Measurements from ENCODE around the gene FBXW7. TPM values are rescaled to one million over a fixed set of nuclear protein-coding genes. Genes with fewer than 3 reads are reported as not detected.

Gene FBXW7
- polyA plus RNA-seq, 2 of the 4 experiments (the other 2 are of a cell fraction): 7.2 to 12.5 TPM

- Histone ChIP-seq H3K27ac (no peak overlapping the region), H3K4me3 (no peak overlapping the region), H3K4me2 (no peak overlapping the region), H3K9me3 (peaks cover 11% of the 10 kb centered on the region; the same call in 2 of the 3 replicates), H3K4me1 (peaks cover 21% of the 10 kb centered on the region)
- DNase-seq (ENCODE audit: low read depth in 1 of 2, low spot score in 1 of 2) (no peak), ATAC-seq (no peak), FAIRE-seq (no peak)
- ChIA-PET CTCF (no interaction called here), POLR2A (no interaction called here)
- WGBS (ENCODE audit: missing lambda C conversion rate): 59% methylated on average over 2 of the region's 2 CpGs
- no peak for TF ChIP-seq NPAS2 (CRISPR knock-in tag; IDR thresholded peaks at IDR 0.05; ENCODE audit: borderline replicate concordance)
- TF ChIP-seq EP300 (IDR thresholded peaks at IDR 0.05): no peak
- no peak for TF ChIP-seq E2F6 (IDR thresholded peaks at IDR 0.05; ENCODE audit: borderline replicate concordance, low read depth)
- no peak for TF ChIP-seq CHD2 (IDR thresholded peaks at IDR 0.05; ENCODE audit: low read length, partially characterized antibody)
- TF ChIP-seq ZFP36 (IDR thresholded peaks at IDR 0.05; ENCODE audit: borderline replicate concordance, partially characterized antibody): no peak
- no peak for TF ChIP-seq CEBPB (IDR thresholded peaks at IDR 0.05)
- no peak for TF ChIP-seq ZSCAN20 (CRISPR knock-in tag; IDR thresholded peaks at IDR 0.05)
- no peak for TF ChIP-seq GATA3 (IDR thresholded peaks at IDR 0.05; ENCODE audit: borderline replicate concordance)
- no peak for TF ChIP-seq HEYL (CRISPR knock-in tag; IDR thresholded peaks at IDR 0.05)
- no peak for TF ChIP-seq HMGXB4 (CRISPR knock-in tag; IDR thresholded peaks at IDR 0.05; ENCODE audit: borderline replicate concordance)
- no peak for TF ChIP-seq FOXS1 (CRISPR knock-in tag; IDR thresholded peaks at IDR 0.05)
- TF ChIP-seq ZNF302 (CRISPR knock-in tag; IDR thresholded peaks at IDR 0.05): no peak
- no peak for TF ChIP-seq RFX5 (IDR thresholded peaks at IDR 0.05)
- no peak for TF ChIP-seq ELK1 (IDR thresholded peaks at IDR 0.05; ENCODE audit: low read depth, low read length)
- no peak for TF ChIP-seq NFE2L2 (conservative IDR thresholded peaks at IDR 0.05; ENCODE audit: low read length)
These were observed 53.7 kb downstream of the FBXW7 start for GRCh38 chr4:152482211-152482610.

- Histone ChIP-seq H3K4me2 (no peak overlapping the region), H3K4me1 (peaks cover 15% of the 10 kb centered on the region), H3K27ac (no peak overlapping the region), H3K4me3 (no peak overlapping the region), H3K9me3 (peaks cover 11% of the 10 kb centered on the region; the same call in 2 of the 3 replicates)
- TF ChIP-seq ZC3H11A (IDR thresholded peaks at IDR 0.05) (no peak), MAFK (IDR thresholded peaks at IDR 0.05; ENCODE audit: partially characterized antibody) (peak; percentile 85), SMC3 (IDR thresholded peaks at IDR 0.05) (no peak), JUN (IDR thresholded peaks at IDR 0.05) (no peak)
- FAIRE-seq (no peak), DNase-seq (ENCODE audit: low read depth in 1 of 2, low spot score in 1 of 2) (no peak), ATAC-seq (no peak)
- WGBS (ENCODE audit: missing lambda C conversion rate): 88% methylated on average over 2 of the region's 2 CpGs
- CTCF ChIA-PET: interaction anchor here (1.3 to 1.8 kb wide), 2 partner anchors 20 kb away, joined by 3 to 7 read pairs; no protein-coding TSS in a partner anchor
- POLR2A ChIA-PET: no interaction called here
These were observed 55.0 kb downstream of the FBXW7 start for GRCh38 chr4:152480901-152481300.

GRCh38 chr4:152480326-152480725, 55.6 kb downstream of the FBXW7 start:
- ChIA-PET CTCF (interaction anchor here (1.3 to 1.8 kb wide), 2 partner anchors 20 to 21 kb away, joined by 3 to 7 read pairs; no protein-coding TSS in a partner anchor), POLR2A (no interaction called here)
- Histone ChIP-seq H3K4me1 (peaks cover 13% of the 10 kb centered on the region), H3K27ac (no peak overlapping the region), H3K9me3 (peaks cover 11% of the 10 kb centered on the region; the same call in 2 of the 3 replicates), H3K4me3 (no peak overlapping the region), H3K4me2 (no peak overlapping the region)
- DNase-seq (ENCODE audit: low read depth in 1 of 2, low spot score in 1 of 2) (no peak), FAIRE-seq (no peak), ATAC-seq (no peak)
- TF ChIP-seq RNF2 (IDR thresholded peaks at IDR 0.05; ENCODE audit: borderline replicate concordance, low read depth) (no peak), JUNB (IDR thresholded peaks at IDR 0.05) (no peak), SREBF2 (IDR thresholded peaks at IDR 0.05) (no peak), EP300 (IDR thresholded peaks at IDR 0.05) (no peak), BHLHE40 (IDR thresholded peaks at IDR 0.05; ENCODE audit: low read depth, low read length) (no peak), ZNF302 (CRISPR knock-in tag; IDR thresholded peaks at IDR 0.05) (no peak), NFE2L2 (conservative IDR thresholded peaks at IDR 0.05; ENCODE audit: low read length) (no peak), EHMT2 (IDR thresholded peaks at IDR 0.05; ENCODE audit: low read depth) (no peak), FOSL2 (IDR thresholded peaks at IDR 0.05) (no peak), FOSL2 (CRISPR knock-in tag; IDR thresholded peaks at IDR 0.05) (no peak), ELK1 (IDR thresholded peaks at IDR 0.05; ENCODE audit: low read depth, low read length) (no peak), POLR2A (IDR thresholded peaks at IDR 0.05; ENCODE audit: low read length) (no peak), CEBPB (IDR thresholded peaks at IDR 0.05) (no peak), ZC3H11A (IDR thresholded peaks at IDR 0.05) (no peak), HDAC2 (IDR thresholded peaks at IDR 0.05) (no peak), HMGXB4 (CRISPR knock-in tag; IDR thresholded peaks at IDR 0.05; ENCODE audit: borderline replicate concordance) (no peak), MYC (IDR thresholded peaks at IDR 0.05; ENCODE audit: borderline replicate concordance, low read length) (no peak), HES2 (IDR thresholded peaks at IDR 0.05) (no peak), HEYL (CRISPR knock-in tag; IDR thresholded peaks at IDR 0.05) (no peak)

All from A549 (cell line).